GF-D8 (cell line): ENCODE data around the gene OSBPL3.

Experiments
- DNase-seq: peaks from one replicate; lab custom pipeline; 2025; lab: John Stamatoyannopoulos, UW

OSBPL3 gene

GRCh38 chr7:24896031-24896501 is 83.9 kb downstream of the OSBPL3 start:
- DNase-seq, result peak; percentile 42

- DNase-seq, result no peak
Observed at GRCh38 chr7:24894429-24895221, 85.4 kb downstream of the OSBPL3 start.

GRCh38 chr7:24891311-24891735 is 88.7 kb downstream of the OSBPL3 start:
- no peak for DNase-seq

GRCh38 chr7:24889611-24890010 is 90.4 kb downstream of the OSBPL3 start:
- no peak for DNase-seq

- no peak for DNase-seq
Observed at GRCh38 chr7:24888653-24889052, 91.3 kb downstream of the OSBPL3 start.

- DNase-seq, result no peak
Observed at GRCh38 chr7:24885716-24886115, 94.3 kb downstream of the OSBPL3 start.

- DNase-seq, result no peak
Observed at GRCh38 chr7:24885305-24885704, 94.7 kb downstream of the OSBPL3 start.

- no peak for DNase-seq
Observed at GRCh38 chr7:24884401-24884800, 95.6 kb downstream of the OSBPL3 start.

GRCh38 chr7:24883622-24884013 is 96.4 kb downstream of the OSBPL3 start:
- DNase-seq, result no peak

- DNase-seq, result no peak
Observed at GRCh38 chr7:24882989-24883621, 96.9 kb downstream of the OSBPL3 start.

- DNase-seq, result no peak
Observed at GRCh38 chr7:24881623-24882022, 98.4 kb downstream of the OSBPL3 start.

GRCh38 chr7:24880886-24881285 is 99.1 kb downstream of the OSBPL3 start:
- no peak for DNase-seq

GRCh38 chr7:24879291-24879690 is 100.7 kb downstream of the OSBPL3 start:
- DNase-seq, result no peak

- DNase-seq, result no peak
Observed at GRCh38 chr7:24877790-24878311, 102.1 kb downstream of the OSBPL3 start.

GRCh38 chr7:24874791-24875190 is 105.2 kb downstream of the OSBPL3 start:
- no peak for DNase-seq

GRCh38 chr7:24873944-24874343 is 106.0 kb downstream of the OSBPL3 start:
- no peak for DNase-seq

- DNase-seq, result no peak
Observed at GRCh38 chr7:24871770-24872169, 108.2 kb downstream of the OSBPL3 start.

GRCh38 chr7:24870766-24871165 is 109.2 kb downstream of the OSBPL3 start:
- no peak for DNase-seq

- DNase-seq, result no peak
Observed at GRCh38 chr7:24869572-24869971, 110.4 kb downstream of the OSBPL3 start.

- DNase-seq, result no peak
Observed at GRCh38 chr7:24868741-24869140, 111.2 kb downstream of the OSBPL3 start.

GRCh38 chr7:24866004-24866615 is 113.9 kb downstream of the OSBPL3 start:
- no peak for DNase-seq

- DNase-seq, result no peak
Observed at GRCh38 chr7:24864214-24864817, 115.7 kb downstream of the OSBPL3 start.
